ENCODE results near the gene PCYT2. TPM values are rescaled to one million over a fixed set of nuclear protein-coding genes. Genes with fewer than 3 reads are reported as not detected.
A peak's percentile ranks its signal among the peaks of the same experiment; 100 is the strongest.

PCYT2 gene
- total and polyA plus RNA-seq, 9 of the 15 experiments (the other 6 are each of a cell fraction or from before 2014, with no cell fraction given) = 0.92 to 134 (median 82.5) TPM

- TF ChIP-seq AFF4 (CRISPR knock-in tag; IDR thresholded peaks at IDR 0.05) (no peak), TRIM25 (IDR thresholded peaks at IDR 0.05; ENCODE audit: borderline replicate concordance) (no peak), NR2F6 (CRISPR knock-in tag; IDR thresholded peaks at IDR 0.05) (no peak), NEUROD1 (IDR thresholded peaks at IDR 0.05; ENCODE audit: borderline replicate concordance, low read depth, low read length, partially characterized antibody) (no peak), RBFOX2 (IDR thresholded peaks at IDR 0.05; ENCODE audit: low read depth, low read length) (peak; percentile 84), PCBP1 (IDR thresholded peaks at IDR 0.05; ENCODE audit: low read depth, low read length, poor library complexity, severe bottlenecking) (peak; percentile 74), FIP1L1 (IDR thresholded peaks at IDR 0.05; ENCODE audit: low read depth, low read length, poor library complexity, severe bottlenecking) (no peak), GABPB1 (CRISPR knock-in tag; IDR thresholded peaks at IDR 0.05) (0 out of 2 replicates have a peak, but pooled peaks have one; percentile 1)
- TF ChIP-seq, protein P1, sequence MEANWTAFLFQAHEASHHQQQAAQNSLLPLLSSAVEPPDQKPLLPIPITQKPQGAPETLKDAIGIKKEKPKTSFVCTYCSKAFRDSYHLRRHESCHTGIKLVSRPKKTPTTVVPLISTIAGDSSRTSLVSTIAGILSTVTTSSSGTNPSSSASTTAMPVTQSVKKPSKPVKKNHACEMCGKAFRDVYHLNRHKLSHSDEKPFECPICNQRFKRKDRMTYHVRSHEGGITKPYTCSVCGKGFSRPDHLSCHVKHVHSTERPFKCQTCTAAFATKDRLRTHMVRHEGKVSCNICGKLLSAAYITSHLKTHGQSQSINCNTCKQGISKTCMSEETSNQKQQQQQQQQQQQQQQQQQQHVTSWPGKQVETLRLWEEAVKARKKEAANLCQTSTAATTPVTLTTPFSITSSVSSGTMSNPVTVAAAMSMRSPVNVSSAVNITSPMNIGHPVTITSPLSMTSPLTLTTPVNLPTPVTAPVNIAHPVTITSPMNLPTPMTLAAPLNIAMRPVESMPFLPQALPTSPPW (CRISPR knock-in tag; IDR thresholded peaks at IDR 0.05) = peak; percentile 91
Measured at GRCh38 chr17:81868674-81869220, 42.5 kb downstream of the PCYT2 start (continued).
